Stimulated activated CD8-positive, alpha-beta memory T cell treated with anti-CD3 and anti-CD28 coated beads, Interleukin-12 subunit alpha, Interleukin-12 subunit beta, amount 100 ng/mL, for 4 hours (primary cell): ENCODE data around the gene CTSS.
"Not testable (repeated sequence)": the region's sequence is repeated elsewhere in the genome, so short reads cannot be mapped to it uniquely, and the experiment has no call there.

Experiments
- DNase-seq: peaks from one replicate; pipeline ENCODE4 v3.0.0-alpha.2; 2020; ENCODE audit warnings: low read depth

Gene CTSS

GRCh38 chr1:150765296-150765976 lies at the start of gene CTSS:
CTSS (minus strand) TSS chr1:150765778; CDS start chr1:150764763, 1,015 bp downstream.
- DNase-seq, result no peak

GRCh38 chr1:150813028-150813707 lies 47.6 kb upstream of the CTSS start:
- no peak for DNase-seq

GRCh38 chr1:150810958-150811659 lies 45.5 kb upstream of the CTSS start:
- DNase-seq, result no peak

- no peak for DNase-seq
Measured at GRCh38 chr1:150809651-150810050, 44.1 kb upstream of the CTSS start.

- DNase-seq, result no peak
Measured at GRCh38 chr1:150808846-150809245, 43.3 kb upstream of the CTSS start.

- no peak for DNase-seq
Measured at GRCh38 chr1:150808121-150808520, 42.5 kb upstream of the CTSS start, which contains the start of gene CTSK. CTSK (minus strand) TSS chr1:150808260; CDS start chr1:150806805, 1,455 bp downstream.

GRCh38 chr1:150807249-150808023 lies 41.9 kb upstream of the CTSS start:
- no peak for DNase-seq

- DNase-seq, result no peak
Measured at GRCh38 chr1:150805899-150806298, 40.3 kb upstream of the CTSS start.

GRCh38 chr1:150804671-150805070 lies 39.1 kb upstream of the CTSS start:
- DNase-seq, result no peak

- DNase-seq, result no peak
Measured at GRCh38 chr1:150799089-150799488, 33.5 kb upstream of the CTSS start.

- DNase-seq, result no peak
Measured at GRCh38 chr1:150798525-150798924, 32.9 kb upstream of the CTSS start.

- DNase-seq, result no peak
Measured at GRCh38 chr1:150796374-150796773, 30.8 kb upstream of the CTSS start.

GRCh38 chr1:150793778-150794177 lies 28.2 kb upstream of the CTSS start:
- DNase-seq, result not testable (repeated sequence)

GRCh38 chr1:150793221-150793620 lies 27.6 kb upstream of the CTSS start:
- no peak for DNase-seq

GRCh38 chr1:150791585-150791984 lies 26.0 kb upstream of the CTSS start:
- no peak for DNase-seq

GRCh38 chr1:150789396-150789795 lies 23.8 kb upstream of the CTSS start:
- no peak for DNase-seq

GRCh38 chr1:150788946-150789345 lies 23.4 kb upstream of the CTSS start:
- no peak for DNase-seq

GRCh38 chr1:150787455-150787854 lies 21.9 kb upstream of the CTSS start:
- no peak for DNase-seq

- DNase-seq, result no peak
Measured at GRCh38 chr1:150780510-150780909, 14.9 kb upstream of the CTSS start.

GRCh38 chr1:150778409-150778808 lies 12.8 kb upstream of the CTSS start:
- no peak for DNase-seq

- no peak for DNase-seq
Measured at GRCh38 chr1:150777544-150777943, 12.0 kb upstream of the CTSS start.

- DNase-seq, result not testable (repeated sequence)
Measured at GRCh38 chr1:150775931-150776505, 10.4 kb upstream of the CTSS start.
